PC-3 (cell line): ENCODE measurements around the gene SPRY1.

Experiments used
- CTCF ChIP-seq: fragments of 300-600 bp; sonication (generic); conservative IDR thresholded peaks from 2 replicates; pipeline ENCODE4 v1.5.1; 2017; ENCODE audit warnings: antibody characterized with exemption, low read depth, mild to moderate bottlenecking, low read length
- EZH2 ChIP-seq: fragments of 300-600 bp; sonication (generic); IDR thresholded peaks from one replicate; pipeline ENCODE4 v1.6.1; 2017; ENCODE audit warnings: antibody characterized with exemption, mild to moderate bottlenecking, low read length; ENCODE audit not compliant: unreplicated experiment
- EZH2phosphoT487 ChIP-seq: fragments of 300-600 bp; sonication (generic); IDR thresholded peaks from 2 replicates; pipeline ENCODE4 v1.6.1; 2018; ENCODE audit warnings: mild to moderate bottlenecking, antibody characterized with exemption, low read length, borderline replicate concordance

- TF ChIP-seq EZH2: no peak
- TF ChIP-seq CTCF: no peak
- TF ChIP-seq EZH2phosphoT487: no peak
Measured at GRCh38 chr4:123421227-123421936, 24.8 kb downstream of the SPRY1 start.
